Right renal pelvis (tissue), 4 donors: ENCODE measurements around the gene ZDHHC24. TPM values are rescaled to one million over a fixed set of nuclear protein-coding genes. Genes with fewer than 3 reads are reported as not detected.

ENCODE experiments used
- DNase-seq, 4 donors: peaks; one replicate each; pipeline ENCODE4 v3.0.0-alpha.2; 2013; ENCODE audit warnings: low read depth in 4 of 4, low spot score in 3 of 4, missing footprints in 1 of 4
- polyA plus RNA-seq, 4 donors: library from polyadenylated mRNA; unstranded; fragments of 120-200 nt; gene quantifications; one replicate each; pipeline ENCODE4 v1.2.1, GENCODE V29; 2013; ENCODE audit not compliant: insufficient read length in 4 of 4

Gene ZDHHC24
- polyA plus RNA-seq, 4 donors: 7.8 to 11.9 (median 8.5) TPM

DNA sequence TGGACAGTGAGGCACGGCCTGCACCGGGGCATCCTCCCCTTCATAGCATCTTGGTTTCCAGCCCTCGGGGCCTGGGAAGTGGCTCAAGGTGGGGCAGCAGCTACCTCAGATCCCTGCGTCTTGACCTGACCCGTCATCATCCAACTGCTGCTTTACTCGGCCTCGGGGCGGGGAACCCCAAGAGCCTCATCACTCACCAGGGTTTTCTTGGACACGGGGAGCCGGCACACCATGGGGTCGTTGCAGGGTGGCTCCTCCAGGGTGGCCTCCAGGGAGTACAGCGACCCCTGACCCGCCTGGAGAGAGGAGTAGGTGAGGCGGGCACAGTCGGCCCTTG is 21.9 kb upstream of the ZDHHC24 start:
- DNase-seq: no peak

DNA sequence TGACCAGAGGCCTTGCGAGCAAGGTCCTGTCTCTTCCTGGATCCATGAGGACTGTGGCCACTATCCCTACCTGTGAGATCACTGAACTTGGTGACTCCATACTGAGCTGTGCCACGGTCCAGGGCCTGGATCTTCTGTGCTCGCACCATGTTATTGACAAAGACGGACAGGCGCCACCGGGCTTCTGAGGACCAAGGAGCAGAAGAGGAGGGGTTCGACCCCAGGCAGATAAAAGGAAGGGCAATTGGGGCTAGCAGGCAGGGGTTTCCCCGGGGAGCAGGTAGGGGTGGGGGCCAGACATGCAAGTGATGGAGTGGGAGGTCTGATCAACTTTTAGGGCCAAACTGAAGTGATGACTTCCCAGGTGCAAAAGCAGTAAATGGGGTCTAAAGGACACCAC is 20.4 kb upstream of the ZDHHC24 start:
- no peak for DNase-seq

DNA sequence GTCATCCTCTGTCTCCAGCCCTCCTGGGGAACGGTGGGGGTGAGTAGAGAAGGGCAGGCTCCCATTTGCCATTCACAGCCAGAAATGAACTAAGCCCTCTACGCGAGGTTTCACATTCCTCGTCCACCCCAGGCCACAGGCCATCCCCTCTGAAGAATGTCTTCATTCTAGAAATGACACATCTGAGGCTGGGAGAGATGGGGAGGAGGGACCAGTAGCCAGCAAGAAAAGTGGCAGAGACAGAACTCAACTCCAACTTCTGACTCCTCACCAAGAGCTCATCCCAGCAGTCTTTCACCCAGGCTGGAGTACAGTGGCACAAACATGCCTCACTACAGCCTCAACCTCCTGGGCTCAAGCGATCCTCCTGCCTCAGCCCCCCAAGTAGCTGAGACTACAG is 19.1 kb upstream of the ZDHHC24 start:
- no peak for DNase-seq

DNA sequence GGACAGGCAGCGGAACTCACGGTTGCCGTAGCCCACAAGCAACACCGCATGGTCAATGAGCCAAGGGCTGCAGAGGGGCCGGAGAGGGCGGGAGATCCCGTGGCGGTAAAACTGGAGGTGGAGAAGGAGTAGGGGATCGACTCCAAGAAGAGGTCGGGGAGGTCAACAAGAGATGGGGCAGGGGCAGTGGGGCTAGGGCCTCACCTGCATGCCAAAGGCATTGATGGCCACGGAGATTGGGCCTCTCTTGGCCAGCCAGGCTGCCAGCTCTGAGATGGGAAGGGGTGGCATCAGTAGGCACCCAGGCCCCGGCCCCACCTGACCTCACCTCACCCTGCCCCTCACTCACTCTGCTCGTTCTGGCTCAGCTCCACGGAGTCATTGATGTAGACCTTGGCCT is 18.7 kb upstream of the ZDHHC24 start:
- DNase-seq: no peak

DNA sequence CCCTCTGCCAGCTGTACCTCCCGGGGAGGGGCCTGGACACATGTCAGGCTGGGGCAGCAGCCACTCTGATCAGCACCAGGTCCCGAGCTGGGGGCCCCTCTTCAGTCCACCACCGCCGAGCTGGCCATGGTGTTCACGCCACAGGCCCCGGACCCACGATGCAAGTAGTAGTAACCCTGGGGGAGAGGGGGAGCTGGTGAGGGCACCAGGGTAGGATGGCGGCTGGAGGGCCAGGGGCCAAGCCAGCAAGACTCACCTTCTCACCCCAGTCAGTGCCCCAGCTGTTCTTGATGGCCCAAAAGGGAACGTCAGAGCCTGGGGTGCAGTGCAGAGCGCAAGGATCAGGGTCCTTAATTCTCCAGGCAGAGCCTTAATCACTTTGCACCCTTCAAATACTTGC is 18.0 kb upstream of the ZDHHC24 start:
- no peak for DNase-seq

DNA sequence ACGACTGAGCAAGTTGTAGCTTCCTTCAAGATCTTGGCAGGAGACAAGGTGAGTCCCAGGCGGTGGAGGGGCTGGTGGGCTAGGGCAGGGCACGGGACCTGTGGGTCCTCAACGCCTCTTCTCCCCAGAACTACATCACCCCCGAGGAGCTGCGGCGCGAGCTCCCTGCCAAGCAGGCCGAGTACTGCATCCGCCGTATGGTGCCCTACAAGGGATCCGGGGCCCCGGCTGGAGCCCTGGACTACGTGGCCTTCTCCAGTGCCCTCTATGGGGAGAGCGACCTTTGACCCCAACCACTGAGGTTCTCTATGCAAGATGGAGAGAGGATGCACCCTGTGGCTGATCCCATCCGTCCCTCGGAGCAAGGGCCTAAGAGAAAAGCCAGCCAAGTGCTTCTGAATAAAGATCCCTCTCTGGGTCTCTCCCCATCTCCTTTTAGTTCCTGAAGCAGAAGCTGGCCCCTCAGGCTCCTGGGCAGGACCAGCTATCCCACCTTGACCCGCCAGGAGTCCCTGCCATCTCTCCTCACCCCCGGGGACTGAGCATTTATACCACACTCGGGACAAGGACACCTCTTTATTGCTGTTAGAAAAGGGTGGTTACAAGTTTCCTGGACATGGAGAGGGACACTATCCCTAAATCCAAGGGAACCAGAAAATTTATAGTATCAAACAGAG is 17.2 kb upstream of the ZDHHC24 start:
- DNase-seq: no peak

DNA sequence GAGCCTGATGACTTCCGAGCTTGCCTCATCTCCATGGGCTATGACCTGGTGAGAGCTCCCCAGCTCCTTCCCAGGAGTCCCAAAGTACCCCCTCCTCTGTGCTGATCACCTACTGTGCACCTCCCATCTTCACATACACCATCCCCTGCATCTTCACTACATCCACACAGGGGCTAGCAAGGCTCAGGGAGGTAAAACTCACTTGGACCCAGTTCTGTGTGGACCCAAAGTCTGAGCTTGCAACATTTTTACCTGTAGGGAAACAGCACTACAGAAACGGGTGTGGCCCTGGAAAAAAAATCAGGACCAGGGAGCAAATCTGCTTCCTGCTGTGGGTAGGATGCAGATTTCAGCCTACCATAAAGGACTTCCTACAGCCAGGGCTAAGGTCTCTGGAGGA is 16.4 kb upstream of the ZDHHC24 start:
- DNase-seq: no peak

DNA sequence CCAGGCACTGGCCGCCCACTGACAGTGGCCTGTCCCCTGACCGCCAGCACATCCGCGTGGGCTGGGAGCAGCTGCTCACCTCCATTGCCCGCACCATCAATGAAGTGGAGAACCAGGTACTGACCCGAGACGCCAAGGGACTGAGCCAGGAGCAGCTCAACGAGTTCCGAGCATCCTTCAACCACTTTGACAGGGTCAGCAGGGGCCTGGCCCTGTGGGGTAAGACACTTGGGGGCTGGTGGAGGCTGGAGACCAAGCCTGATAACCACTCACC is 16.1 kb upstream of the ZDHHC24 start:
- no peak for DNase-seq

DNA sequence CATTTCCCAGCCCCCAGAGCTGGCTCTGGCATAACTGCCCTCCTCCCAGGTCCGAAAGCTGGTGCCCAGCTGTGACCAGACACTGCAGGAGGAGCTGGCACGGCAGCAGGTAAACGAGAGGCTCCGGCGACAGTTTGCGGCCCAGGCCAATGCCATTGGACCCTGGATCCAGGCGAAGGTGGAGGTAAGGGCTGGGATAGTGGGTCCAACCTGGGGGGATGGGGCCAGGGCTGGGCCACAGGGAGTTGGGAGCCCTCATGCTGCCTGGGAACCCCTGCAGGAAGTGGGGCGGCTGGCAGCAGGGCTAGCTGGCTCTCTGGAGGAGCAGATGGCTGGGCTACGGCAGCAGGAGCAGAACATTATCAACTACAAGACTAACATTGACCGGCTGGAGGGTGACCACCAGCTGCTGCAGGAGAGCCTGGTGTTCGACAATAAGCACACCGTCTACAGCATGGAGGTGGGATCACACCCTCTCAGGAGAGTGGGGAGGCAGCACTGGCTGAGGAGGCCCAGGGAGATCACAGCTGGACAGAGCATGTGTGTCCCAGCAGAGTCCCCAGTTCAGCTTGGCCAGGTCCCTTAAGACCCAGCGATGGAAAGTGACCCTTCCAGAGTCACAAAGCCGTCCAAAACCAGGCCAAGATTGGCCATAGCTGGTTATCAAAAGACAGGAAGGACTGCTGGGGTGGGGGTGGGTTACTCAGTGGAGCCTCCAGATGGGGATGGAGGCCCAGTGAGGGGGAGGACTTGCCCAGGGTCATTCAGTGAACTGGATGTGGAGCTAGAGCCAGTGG is 15.5 kb upstream of the ZDHHC24 start:
- DNase-seq: no peak

DNA sequence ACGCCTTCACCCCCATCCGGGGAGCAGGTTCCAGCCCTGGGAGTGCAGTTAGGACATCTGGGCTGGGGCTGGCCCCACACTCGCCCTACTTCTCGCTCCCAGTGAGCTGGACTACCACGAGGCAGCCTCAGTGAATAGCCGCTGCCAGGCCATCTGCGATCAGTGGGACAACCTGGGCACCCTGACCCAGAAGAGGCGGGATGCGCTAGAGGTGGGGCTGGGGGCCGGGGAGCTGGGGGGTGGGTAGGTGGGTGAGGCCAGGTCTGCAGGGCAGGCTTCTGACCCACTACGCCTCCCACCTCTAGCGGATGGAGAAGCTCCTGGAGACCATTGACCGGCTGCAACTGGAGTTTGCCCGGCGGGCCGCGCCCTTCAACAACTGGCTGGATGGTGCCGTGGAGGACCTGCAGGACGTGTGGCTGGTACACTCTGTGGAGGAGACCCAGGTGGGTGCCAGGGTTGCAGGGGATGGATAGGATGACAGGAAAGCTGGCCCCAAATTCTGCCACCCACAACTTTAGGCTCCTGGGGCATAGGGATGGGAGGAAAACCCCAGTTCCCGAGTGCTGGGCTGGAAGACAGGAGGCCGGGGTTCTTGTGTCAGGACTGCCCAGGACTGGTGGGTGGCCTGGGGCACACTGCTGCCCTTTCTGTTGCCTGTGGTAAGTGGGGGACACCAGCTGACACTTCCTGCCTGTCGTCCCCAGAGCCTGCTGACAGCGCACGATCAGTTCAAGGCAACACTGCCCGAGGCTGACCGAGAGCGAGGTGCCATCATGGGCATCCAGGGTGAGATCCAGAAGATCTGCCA is 14.2 kb upstream of the ZDHHC24 start:
- no peak for DNase-seq

DNA sequence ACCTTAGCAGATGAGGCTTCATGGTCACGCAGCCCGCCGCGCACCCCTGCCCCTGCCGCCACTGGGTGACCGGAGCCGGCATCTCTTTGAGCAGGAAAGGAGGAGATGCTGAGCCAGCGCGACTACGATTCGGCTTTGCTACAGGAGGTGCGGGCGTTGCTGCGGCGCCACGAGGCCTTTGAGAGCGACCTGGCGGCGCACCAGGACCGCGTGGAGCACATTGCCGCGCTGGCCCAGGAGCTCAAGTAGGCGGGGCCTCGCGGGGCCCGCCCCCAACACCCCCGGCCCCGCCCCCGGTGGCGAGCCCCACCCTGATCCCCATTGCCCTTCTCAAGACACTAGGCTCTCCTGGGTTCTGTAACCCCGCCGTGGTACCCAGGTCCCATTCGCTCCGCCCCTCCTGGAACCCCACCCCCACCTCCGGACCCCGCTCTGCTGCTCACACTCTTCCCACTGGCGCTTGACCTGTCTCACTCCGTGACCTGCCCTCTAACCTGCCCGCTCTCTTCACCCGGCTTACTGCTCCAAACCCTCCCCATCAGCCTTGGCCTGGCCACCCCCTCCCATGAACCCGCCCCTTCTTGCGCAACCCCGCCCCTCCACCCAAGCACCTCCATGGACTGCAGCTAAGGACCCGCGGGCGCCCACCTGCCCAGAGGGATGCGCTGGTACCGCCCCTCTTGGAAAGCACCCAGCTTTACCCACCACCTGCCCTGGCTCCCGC is 13.5 kb upstream of the ZDHHC24 start:
- no peak for DNase-seq

DNA sequence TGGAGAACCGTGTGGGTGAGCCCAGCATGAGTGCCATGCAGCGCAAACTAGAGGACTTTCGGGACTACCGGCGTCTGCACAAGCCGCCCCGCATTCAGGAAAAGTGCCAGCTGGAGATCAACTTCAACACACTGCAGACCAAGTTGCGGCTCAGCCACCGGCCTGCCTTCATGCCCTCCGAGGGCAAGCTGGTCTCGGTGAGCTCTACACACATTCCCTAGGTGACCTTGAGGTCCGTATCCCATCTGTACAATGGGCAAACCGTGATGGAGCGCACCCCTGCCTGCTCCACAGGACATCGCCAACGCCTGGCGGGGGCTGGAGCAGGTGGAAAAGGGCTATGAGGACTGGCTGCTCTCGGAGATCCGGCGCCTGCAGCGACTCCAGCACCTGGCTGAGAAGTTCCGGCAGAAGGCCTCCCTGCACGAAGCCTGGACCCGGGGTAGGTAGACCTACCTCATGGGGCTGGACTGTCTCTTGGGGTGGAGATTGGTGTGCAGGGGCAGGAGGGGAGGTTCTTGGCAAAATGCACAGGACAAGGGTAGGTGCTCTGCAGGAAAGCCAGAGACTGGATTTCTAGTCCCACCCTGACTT is 12.0 kb upstream of the ZDHHC24 start:
- DNase-seq: no peak

DNA sequence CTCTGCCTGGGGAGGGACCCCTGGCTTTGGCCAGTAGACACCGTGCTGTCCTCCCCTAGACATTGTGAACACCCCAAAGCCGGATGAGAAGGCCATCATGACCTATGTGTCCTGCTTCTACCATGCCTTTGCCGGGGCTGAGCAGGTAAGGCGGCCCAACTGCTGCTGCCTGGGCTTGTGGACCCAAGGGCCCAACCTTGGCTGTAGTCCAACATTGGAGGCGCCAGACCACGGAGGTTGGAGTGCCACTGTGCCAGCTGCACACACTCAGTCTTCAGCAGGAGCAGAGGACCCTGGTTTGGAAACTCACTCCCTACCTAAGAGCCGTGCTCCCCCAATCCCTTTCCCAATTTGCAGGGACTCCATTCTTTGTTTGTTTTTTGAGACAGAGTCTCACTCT is 10.2 kb upstream of the ZDHHC24 start:
- no peak for DNase-seq

DNA sequence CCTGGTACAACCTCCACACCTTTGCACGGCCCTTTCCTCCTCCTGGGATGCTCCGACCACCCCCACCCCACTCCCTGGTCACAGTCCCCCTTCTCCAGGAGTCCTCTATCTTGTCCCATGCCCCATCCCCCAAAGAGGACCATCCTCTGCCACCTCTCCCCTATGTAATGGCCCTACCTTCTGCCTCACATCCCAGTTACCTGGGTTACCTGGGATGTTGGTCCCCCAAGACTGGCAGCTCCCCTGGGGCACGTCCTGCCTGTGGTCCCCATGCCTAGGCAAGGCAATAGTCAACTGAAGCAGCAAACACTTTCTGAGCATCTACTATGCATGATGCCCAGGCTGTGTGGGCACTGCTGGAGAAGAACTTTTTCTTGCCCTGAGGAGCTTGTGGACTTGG is 9.6 kb upstream of the ZDHHC24 start:
- no peak for DNase-seq

DNA sequence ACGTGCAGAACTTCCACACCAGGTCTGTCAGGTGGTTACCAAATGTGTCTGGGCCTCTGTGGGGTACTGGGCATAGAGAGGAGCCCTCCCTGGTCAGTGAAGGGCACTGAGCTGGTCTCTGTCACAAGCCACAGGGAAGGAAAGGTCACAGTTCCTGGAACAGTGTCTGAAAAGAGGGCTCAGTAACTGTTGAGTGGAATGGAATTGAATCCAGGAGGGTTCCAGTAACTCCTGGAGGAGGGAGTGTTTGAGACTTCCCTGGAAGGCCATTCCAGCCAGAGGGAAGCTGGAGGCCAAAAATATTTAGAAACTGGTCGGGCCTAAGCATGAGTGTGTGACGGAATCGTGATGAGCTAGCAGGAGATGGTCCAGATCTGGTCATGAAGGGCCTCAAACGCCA is 8.8 kb upstream of the ZDHHC24 start:
- DNase-seq: no peak

DNA sequence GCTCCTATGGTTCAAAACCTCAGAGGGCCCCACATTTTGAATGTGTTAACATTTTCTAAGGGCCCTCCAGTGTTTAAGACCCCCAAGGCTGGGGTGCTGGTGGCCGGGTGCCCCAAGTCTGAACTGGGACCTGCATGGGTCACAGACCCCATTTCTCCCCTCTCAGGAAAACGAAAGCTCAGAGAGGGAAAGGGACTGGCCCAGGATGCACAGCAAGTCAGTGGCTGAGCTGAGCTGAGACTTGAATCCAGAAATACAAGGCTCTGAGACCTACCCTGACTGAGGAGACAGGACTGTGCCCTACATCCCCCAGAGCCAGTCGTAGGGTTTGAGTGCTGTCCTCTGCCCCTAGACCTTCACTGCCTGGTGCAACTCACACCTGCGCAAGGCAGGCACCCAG is 5.0 kb upstream of the ZDHHC24 start:
- no peak for DNase-seq

DNA sequence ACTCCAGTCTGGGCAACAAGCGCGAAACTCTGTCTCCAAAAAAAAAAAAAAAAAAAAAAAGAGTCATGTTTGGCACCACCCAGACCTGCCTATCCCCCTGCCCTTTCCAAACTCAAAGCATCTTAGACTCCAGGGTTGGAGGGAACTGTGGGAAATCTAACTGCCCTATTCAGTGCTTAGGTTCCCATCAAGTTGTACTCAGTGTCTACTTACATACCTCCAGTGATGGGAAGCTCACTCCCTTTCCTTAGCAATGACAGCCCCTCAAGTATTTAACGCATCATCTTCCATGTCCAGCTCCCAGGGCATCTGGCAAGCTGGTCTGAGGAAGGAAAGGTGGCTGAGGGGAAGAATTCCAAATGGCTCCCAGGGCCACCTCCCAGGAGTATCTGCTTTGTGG is 3.8 kb upstream of the ZDHHC24 start:
- no peak for DNase-seq

DNA sequence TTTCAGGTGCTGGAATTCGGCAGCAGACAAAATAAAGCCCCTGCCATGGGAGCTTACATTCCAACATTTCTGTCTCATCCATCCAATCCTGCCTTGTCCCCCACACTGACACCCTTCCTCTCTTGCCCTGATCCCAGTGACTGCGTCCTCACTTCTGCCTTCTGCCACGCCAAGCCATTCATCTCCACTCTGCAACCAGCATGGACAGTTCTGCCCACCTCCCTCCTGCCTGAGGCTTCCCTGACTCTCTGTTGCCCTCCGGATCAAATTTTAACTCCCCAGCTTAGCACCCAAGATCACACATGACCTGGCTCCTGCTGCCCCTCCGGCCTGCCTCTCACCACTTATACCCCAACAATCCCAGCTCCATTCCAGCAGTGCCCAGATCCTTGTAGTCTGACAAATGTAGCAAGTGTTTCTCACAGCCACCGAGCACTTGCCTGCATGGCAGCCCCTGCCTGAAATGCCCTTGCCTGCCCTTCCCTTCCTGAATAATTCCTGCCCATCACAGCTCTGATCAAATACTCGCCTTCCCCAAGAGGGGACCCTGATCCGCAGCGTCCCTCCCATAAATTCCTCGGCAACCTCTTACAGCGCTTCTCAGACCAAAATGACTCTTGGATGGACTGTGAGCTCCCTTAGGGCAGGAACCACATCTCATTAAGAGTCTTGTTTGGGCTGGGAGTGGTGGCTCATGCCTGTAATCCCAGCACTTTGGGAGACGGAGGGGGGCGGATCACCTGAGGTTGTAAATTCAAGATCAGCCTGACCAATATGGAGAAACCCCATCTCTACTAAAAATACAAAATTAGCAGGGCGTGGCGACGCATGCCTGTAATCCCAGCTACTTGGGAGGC is 3.2 kb upstream of the ZDHHC24 start:
- DNase-seq: no peak

DNA sequence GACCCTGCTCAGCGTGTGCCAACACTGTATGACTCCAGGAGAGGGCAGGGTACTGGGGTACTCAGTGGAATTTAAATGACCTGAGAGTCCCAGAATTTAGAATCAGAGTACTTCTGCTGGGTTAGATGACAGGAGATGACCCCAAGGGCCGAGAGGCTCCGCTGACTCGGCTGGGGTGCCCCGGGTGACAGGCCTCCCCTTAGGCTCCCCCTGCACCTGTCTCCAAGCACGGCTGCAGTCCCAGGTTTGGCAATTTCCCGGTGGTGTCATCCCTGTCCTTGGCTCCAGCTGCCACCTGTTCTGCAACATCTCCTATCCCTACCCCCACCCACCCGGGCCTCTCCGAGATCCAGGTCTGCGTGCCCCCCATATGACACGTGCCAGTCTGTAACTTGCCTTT is 2.2 kb upstream of the ZDHHC24 start:
- DNase-seq: no peak

DNA sequence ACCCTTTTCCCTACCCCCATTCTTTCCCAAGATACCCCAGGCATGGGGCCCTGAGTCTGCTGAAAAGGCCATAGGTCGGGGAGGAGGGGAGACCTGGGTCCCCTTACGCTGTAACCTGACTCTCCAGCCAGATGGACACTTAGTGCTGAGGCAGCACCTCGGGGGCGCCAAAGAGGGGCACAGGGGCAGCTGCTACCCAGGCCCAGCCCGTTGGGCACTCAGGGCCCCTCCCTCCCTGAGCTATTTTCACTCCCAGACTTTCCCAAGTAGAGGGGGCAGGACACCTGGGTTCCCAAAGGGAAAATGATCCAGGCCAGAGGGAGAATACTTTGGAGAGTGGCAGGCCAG is 1.8 kb upstream of the ZDHHC24 start:
- no peak for DNase-seq
